ENCODE results near the gene DLST. TPM values are rescaled to one million over a fixed set of nuclear protein-coding genes. Genes with fewer than 3 reads are reported as not detected.
A peak's percentile ranks its signal among the peaks of the same experiment; 100 is the strongest.

The DLST gene
- total and polyA plus RNA-seq, 11 donors = 75.7 to 251 (median 190) TPM

GRCh38 chr14:74909911-74910310 is 28.2 kb downstream of the DLST start:
- Histone ChIP-seq H3K27me3 (no peaks in the 10 kb centered on the region), H3K4me1 (peaks cover 11 to 60% (median 49%) of the 10 kb centered on the region in 12 donors), H3K9me3 (no peaks in the 10 kb centered on the region), H3K36me3 (peaks cover 0 to 7% (median under 1%) of the 10 kb centered on the region in 9 donors), H3K4me3 (no peak overlapping the region), H3K27ac (no peak overlapping the region)
- intact Hi-C loops (cut with DNase I) = loop anchor here in 5 of 10 donors (5.0 kb wide), 3 partner anchors 37 to 177 kb away; no protein-coding TSS in a partner anchor
- TF ChIP-seq CTCF (IDR thresholded peaks at IDR 0.05) = no peak
- TF ChIP-seq POLR2A (IDR thresholded peaks at IDR 0.05) = no peak
- DNase-seq (no peak), ATAC-seq (no peak)
- WGBS, 4 donors = 91 to 97% (median 96%) methylated on average over 9 to 10 of the region's 10 CpGs

- Histone ChIP-seq H3K36me3 (peaks cover 0 to under 1% (median 0%) of the 10 kb centered on the region in 9 donors), H3K9me3 (no peaks in the 10 kb centered on the region), H3K4me1 (peaks cover 11 to 59% (median 45%) of the 10 kb centered on the region in 12 donors), H3K27ac (peak overlapping the region in 1 of 12 donors; percentile 10), H3K27me3 (no peaks in the 10 kb centered on the region), H3K4me3 (no peak overlapping the region)
- intact Hi-C loops (cut with DNase I) = loop anchor here in 4 of 10 donors (5.0 kb wide), 2 partner anchors 37 to 177 kb away; no protein-coding TSS in a partner anchor
- no peak for DNase-seq
- ATAC-seq = no peak
- TF ChIP-seq CTCF (IDR thresholded peaks at IDR 0.05) = no peak
- TF ChIP-seq POLR2A (IDR thresholded peaks at IDR 0.05) = no peak
- WGBS, 4 donors = 50 to 65% (median 55%) methylated on average over 10 of the region's 10 CpGs
These were observed 28.8 kb downstream of the DLST start for GRCh38 chr14:74910556-74910955.

GRCh38 chr14:74911221-74911620 is 29.5 kb downstream of the DLST start:
- H3K36me3 ChIP-seq = no peaks in the 10 kb centered on the region
- DNase-seq = no peak
- no peak overlapping the region for H3K27ac ChIP-seq
- ATAC-seq = no peak
- 94 to 97% (median 94%) methylated on average over 5 to 6 of the region's 6 CpGs; no CpG with 5 or more reads in 1 of the 4 donors for WGBS, 4 donors
- intact Hi-C loops (cut with DNase I) = loop anchor here in 4 of 10 donors (5.0 kb wide), 2 partner anchors 36 to 176 kb away; no protein-coding TSS in a partner anchor
- H3K4me3 ChIP-seq = no peak overlapping the region
- H3K27me3 ChIP-seq = no peaks in the 10 kb centered on the region
- no peaks in the 10 kb centered on the region for H3K9me3 ChIP-seq
- peaks cover 11 to 59% (median 42%) of the 10 kb centered on the region in 12 donors for H3K4me1 ChIP-seq
- TF ChIP-seq POLR2A (IDR thresholded peaks at IDR 0.05) = no peak
- TF ChIP-seq CTCF (IDR thresholded peaks at IDR 0.05) = no peak

- intact Hi-C loops (cut with DNase I) = loop anchor here in 7 of 10 donors (1.0 to 5.0 kb wide), 5 partner anchors 36 to 179 kb away; no protein-coding TSS in a partner anchor
- no peak overlapping the region for H3K27ac ChIP-seq
- no peak for TF ChIP-seq CTCF (IDR thresholded peaks at IDR 0.05)
- no peak for TF ChIP-seq POLR2A (IDR thresholded peaks at IDR 0.05)
- DNase-seq (no peak), ATAC-seq (no peak)
- no peak overlapping the region for H3K4me3 ChIP-seq
- peaks cover 11 to 61% (median 42%) of the 10 kb centered on the region in 12 donors for H3K4me1 ChIP-seq
- WGBS, 4 donors = 96 to 100% (median 97%) methylated on average over 3 to 5 of the region's 5 CpGs; no CpG with 5 or more reads in 1 of the 4 donors
- no peaks in the 10 kb centered on the region for H3K27me3 ChIP-seq
- H3K36me3 ChIP-seq = no peaks in the 10 kb centered on the region
- no peaks in the 10 kb centered on the region for H3K9me3 ChIP-seq
These were observed 30.0 kb downstream of the DLST start for GRCh38 chr14:74911704-74912103.
